ENCODE measurements around the gene GNG3. TPM values are rescaled to one million over a fixed set of nuclear protein-coding genes. Genes with fewer than 3 reads are reported as not detected.
"Not testable (repeated sequence)": the region's sequence is repeated elsewhere in the genome, so short reads cannot be mapped to it uniquely, and the experiment has no call there.

The GNG3 gene
- total RNA-seq, 4 donors from 2014 or later, result 0.52 TPM; not detected in 3

DNA sequence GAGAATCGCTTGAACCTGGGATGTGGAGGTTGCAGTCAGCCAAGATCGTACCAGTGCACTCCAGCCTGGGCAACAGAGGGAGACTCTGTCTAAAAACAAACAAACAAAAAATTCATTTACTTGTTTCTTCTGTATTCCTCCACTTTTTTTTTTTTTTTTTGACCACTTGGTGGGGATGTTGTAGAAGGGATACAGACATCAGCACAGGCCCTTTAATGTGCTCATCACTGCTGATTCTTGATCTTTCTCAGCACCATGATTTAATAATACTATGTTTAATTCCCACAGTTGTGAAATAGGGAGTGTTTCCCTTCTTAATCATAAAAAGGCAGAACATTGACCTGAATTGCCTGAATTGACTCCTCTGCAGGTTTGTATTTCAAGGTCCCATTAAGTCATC is 25.4 kb downstream of the GNG3 start:
- Histone ChIP-seq H3K36me3 (no peaks in the 10 kb centered on the region), H3K4me3 (no peak overlapping the region), H3K9me3 (no peaks in the 10 kb centered on the region), H3K27ac (no peak overlapping the region), H3K4me1 (peaks cover 0 to 13% of the 10 kb centered on the region in 2 donors), H3K27me3 (no peaks in the 10 kb centered on the region)
- no peak for DNase-seq
- TF ChIP-seq CTCF (IDR thresholded peaks at IDR 0.05) (no peak), POLR2A (IDR thresholded peaks at IDR 0.05) (no peak)
- intact Hi-C loops (cut with DNase I; ENCODE audit: low total_unique reads), result no loop called here

GRCh38 chr11:62737196-62737595 is 29.7 kb downstream of the GNG3 start:
- Histone ChIP-seq H3K36me3 (no peaks in the 10 kb centered on the region), H3K27me3 (no peaks in the 10 kb centered on the region), H3K27ac (no peak overlapping the region), H3K4me3 (no peak overlapping the region), H3K4me1 (no peaks in the 10 kb centered on the region), H3K9me3 (no peaks in the 10 kb centered on the region)
- intact Hi-C loops (cut with DNase I; ENCODE audit: low total_unique reads), result no loop called here
- no peak for DNase-seq
- no peak for TF ChIP-seq CTCF (IDR thresholded peaks at IDR 0.05)

DNA sequence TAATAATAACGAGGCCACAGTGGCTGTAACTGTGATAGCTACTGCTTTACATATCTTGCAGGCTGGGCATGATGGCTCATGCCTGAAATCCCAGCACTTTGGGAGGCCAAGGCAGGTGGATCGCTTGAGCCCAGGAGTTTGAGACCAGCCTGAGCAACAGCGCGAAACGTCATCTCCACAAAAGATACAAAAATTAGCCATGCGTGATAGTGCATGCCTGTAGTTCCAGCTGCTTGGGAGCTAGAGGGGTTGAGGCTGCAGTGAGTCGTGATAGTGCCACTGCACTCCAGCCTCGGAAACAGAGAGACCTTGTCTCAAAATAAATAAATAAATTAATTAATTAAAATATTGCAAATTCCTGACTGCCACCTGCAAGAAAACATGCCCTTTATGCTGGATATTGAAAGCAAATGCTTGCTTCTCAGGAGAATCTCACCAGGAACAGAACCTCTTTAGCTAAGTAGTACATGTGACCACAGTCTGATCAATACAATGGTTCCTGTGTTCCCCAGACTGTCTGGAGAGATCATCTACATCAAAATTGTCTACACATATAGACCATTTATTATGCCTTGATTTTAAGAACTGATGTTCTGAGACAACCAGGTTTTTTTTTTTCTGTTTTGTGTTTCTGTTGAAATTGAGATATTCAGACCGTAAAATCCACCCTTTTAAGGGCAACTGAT is 40.1 kb downstream of the GNG3 start:
- TF ChIP-seq CTCF (IDR thresholded peaks at IDR 0.05) (no peak), POLR2A (IDR thresholded peaks at IDR 0.05) (no peak)
- Histone ChIP-seq H3K27ac (no peak overlapping the region), H3K27me3 (no peaks in the 10 kb centered on the region), H3K4me3 (no peak overlapping the region), H3K9me3 (no peaks in the 10 kb centered on the region), H3K36me3 (no peaks in the 10 kb centered on the region), H3K4me1 (no peaks in the 10 kb centered on the region)
- intact Hi-C loops (cut with DNase I; ENCODE audit: low total_unique reads), result no loop called here
- no peak for DNase-seq

GRCh38 chr11:62749931-62750330 is 42.5 kb downstream of the GNG3 start:
- H3K36me3 ChIP-seq; H3K4me3 ChIP-seq; intact Hi-C loops (cut with DNase I; ENCODE audit: low total_unique reads); DNase-seq; H3K27me3 ChIP-seq; H3K27ac ChIP-seq; H3K4me1 ChIP-seq; H3K9me3 ChIP-seq: not testable (repeated sequence)

DNA sequence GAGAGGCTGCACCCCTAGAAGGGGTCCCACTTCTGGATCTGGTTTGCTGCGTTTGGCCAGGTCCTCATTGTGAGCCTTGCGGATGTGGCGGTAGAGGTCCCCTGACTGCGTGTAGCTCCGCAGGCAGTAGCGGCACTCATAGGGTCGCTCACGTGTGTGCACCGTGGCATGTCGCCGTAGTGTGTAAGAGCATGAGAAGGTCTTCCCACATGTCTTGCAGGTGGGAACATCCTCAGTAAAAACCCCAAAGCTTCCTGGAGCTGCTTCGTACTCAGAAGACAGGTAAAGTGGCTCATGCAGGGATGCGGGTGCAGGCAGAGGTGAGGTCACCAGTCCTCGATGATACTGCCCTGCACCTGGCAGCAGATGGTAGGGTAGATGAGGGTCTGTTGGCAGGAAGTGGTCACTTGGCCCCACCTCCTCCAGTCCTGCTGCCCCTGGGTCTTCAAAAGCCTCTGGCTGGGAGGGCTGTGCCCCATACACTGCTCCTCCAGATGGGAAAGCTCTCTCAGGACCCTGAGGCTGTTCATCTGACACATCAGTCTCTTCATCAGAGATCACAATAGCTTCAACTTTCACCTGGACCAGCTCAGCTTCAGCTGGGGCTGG is 44.8 kb downstream of the GNG3 start:
- H3K9me3 ChIP-seq, result no peaks in the 10 kb centered on the region
- TF ChIP-seq CTCF (IDR thresholded peaks at IDR 0.05) (no peak), POLR2A (IDR thresholded peaks at IDR 0.05) (no peak)
- peaks cover 0 to 5% of the 10 kb centered on the region in 2 donors for H3K4me1 ChIP-seq
- no peak overlapping the region for H3K27ac ChIP-seq
- DNase-seq, result no peak
- H3K36me3 ChIP-seq, result no peaks in the 10 kb centered on the region
- intact Hi-C loops (cut with DNase I; ENCODE audit: low total_unique reads), result no loop called here
- no peaks in the 10 kb centered on the region for H3K27me3 ChIP-seq
- no peak overlapping the region for H3K4me3 ChIP-seq

Measured in uterus (tissue), 4 donors.